Skeletal muscle tissue (tissue), 4 donors: ENCODE results near the gene TPSAB1. TPM values are rescaled to one million over a fixed set of nuclear protein-coding genes. Genes with fewer than 3 reads are reported as not detected.
"Not testable (repeated sequence)": the region's sequence is repeated elsewhere in the genome, so short reads cannot be mapped to it uniquely, and the experiment has no call there.

ENCODE experiments used
- H3K27ac ChIP-seq: one replicate; pipeline ENCODE4 v1.7.0; 2013; ENCODE audit warnings: mild to moderate bottlenecking, low read depth, low read length, inconsistent platforms
- H3K27me3 ChIP-seq, 3 donors: one replicate each; pipeline ENCODE4 v1.7.0; 2013; ENCODE audit warnings: low read length in 3 of 3; ENCODE audit not compliant: control insufficient read depth in 3 of 3, insufficient read depth in 3 of 3
- H3K36me3 ChIP-seq, 3 donors: one replicate each; pipeline ENCODE4 v1.7.0; 2013; ENCODE audit warnings: low read length in 3 of 3; ENCODE audit not compliant: control insufficient read depth in 3 of 3, insufficient read depth in 3 of 3
- H3K4me1 ChIP-seq, 3 donors: one replicate each; pipeline ENCODE4 v1.7.0; 2013; ENCODE audit warnings: low read length in 3 of 3, mild to moderate bottlenecking in 3 of 3; ENCODE audit not compliant: control insufficient read depth in 3 of 3, insufficient read depth in 3 of 3
- H3K4me3 ChIP-seq, 3 donors: one replicate each; pipeline ENCODE4 v1.7.0; 2013; ENCODE audit warnings: low read length in 3 of 3
- H3K9ac ChIP-seq, 3 donors: one replicate each; pipeline ENCODE4 v1.7.0; 2013; ENCODE audit warnings: low read length in 3 of 3, mild to moderate bottlenecking in 3 of 3, moderate library complexity in 2 of 3, low read depth in 1 of 3
- H3K9me3 ChIP-seq, 3 donors: one replicate each; pipeline ENCODE4 v1.7.0; 2013; ENCODE audit warnings: low read length in 3 of 3; ENCODE audit not compliant: control insufficient read depth in 3 of 3
- total RNA-seq: library from RNA; depleted of rRNA; stranded (reverse); fragments of >200 nt; gene quantifications from one replicate; pipeline ENCODE4 v1.2.3, GENCODE V29; 2014
- donor health status: Osteomylitis.

The TPSAB1 gene
- total RNA-seq, 1 donor from 2014 or later: 1.0 TPM

DNA sequence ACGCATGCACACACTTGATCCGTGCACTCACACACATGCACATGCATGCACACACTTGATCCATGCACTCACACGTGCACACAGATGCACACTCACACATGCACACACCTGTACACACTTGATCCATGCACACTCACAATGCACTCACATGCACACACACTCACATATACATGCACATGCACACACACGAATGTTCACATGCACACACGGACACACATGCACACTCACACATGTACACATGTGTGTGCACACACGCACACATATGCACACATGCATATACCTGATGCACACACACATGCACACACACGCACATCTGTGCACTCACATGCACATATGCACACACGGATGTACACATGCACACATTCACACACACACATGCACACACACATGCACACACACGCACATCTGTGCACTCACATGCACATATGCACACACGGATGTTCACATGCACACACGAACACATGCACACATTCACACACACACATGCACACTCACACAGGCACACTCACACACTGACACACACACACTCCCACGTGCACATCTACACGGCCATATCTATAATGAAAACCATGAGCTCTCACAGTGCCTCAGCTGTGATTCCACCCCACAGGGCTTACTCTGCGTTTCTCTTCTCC, 7.5 kb downstream of the TPSAB1 start:
- not testable (repeated sequence) for H3K36me3 ChIP-seq, H3K4me3 ChIP-seq, H3K9ac ChIP-seq, H3K27ac ChIP-seq, H3K4me1 ChIP-seq, H3K9me3 ChIP-seq
- peaks cover 18 to 30% (median 21%) of the 10 kb centered on the region in 3 donors for H3K27me3 ChIP-seq

DNA sequence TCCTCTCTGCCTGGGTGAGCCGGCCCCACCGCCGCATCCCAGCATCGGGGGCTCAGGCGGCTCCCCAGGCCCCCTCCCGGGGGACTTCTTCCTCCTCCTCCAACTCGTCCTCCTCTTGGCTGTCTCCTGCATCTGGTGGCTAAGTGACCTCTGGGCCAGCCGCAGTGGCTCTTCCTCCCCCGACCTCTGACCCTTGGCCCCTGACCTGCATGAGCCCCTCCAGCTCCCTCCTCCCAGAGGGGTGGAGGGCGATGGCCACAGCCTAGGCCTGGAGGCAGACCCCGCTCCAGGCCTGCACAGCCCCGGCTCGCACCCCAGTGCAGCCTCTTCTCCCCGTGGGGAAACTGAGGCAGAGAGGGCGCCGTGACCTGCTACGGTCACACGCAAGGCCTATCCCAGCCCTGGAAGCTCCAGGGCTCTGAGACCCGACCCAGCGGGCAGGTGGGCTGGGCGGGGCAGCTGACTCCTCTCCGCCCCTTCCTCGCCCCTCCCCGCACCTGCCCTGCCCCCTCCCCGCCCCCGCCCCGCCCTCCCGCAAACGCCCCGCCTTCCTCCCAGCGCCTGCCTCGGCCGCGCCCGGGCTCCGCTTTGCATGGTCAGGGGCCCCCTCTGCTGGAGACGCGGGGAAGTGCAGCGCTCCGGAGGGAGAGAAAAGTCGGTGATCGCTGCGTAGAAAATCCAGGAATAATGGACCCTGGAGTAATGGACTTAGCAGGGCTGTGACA, 8.7 kb downstream of the TPSAB1 start:
- H3K27ac ChIP-seq, H3K4me3 ChIP-seq, H3K4me1 ChIP-seq, H3K9me3 ChIP-seq, H3K36me3 ChIP-seq, H3K9ac ChIP-seq: not testable (repeated sequence)
- peaks cover 18 to 25% (median 21%) of the 10 kb centered on the region in 3 donors for H3K27me3 ChIP-seq

GRCh38 chr16:1253701-1254364, 13.3 kb downstream of the TPSAB1 start:
- H3K9me3 ChIP-seq, H3K9ac ChIP-seq, H3K27ac ChIP-seq, H3K4me1 ChIP-seq, H3K36me3 ChIP-seq, H3K4me3 ChIP-seq: not testable (repeated sequence)
- peaks cover 4 to 18% (median 12%) of the 10 kb centered on the region in 3 donors for H3K27me3 ChIP-seq

DNA sequence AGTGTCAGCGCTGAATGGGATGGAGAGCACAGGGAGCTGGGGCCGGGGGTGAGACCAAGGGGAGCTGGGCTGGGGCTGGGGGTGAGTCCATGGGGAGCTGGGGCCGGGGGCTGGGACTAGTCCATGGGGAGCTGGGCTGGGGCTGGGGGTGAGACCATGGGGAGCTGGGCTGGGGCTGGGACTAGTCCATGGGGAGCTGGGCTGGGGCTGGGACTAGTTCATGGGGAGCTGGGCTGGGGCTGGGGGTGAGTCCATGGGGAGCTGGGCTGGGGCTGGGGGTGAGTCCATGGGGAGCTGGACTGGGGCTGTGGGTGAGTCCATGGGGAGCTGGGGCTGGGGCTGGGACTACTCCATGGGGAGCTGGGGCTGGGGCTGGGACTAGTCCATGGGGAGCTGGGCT, 14.3 kb downstream of the TPSAB1 start:
- H3K4me1 ChIP-seq, H3K36me3 ChIP-seq, H3K9ac ChIP-seq, H3K4me3 ChIP-seq, H3K27ac ChIP-seq, H3K9me3 ChIP-seq: not testable (repeated sequence)
- peaks cover 14 to 28% (median 22%) of the 10 kb centered on the region in 3 donors for H3K27me3 ChIP-seq

GRCh38 chr16:1255276-1256122, 15.0 kb downstream of the TPSAB1 start, which contains the start of gene TPSD1:
TSS of gene TPSD1 (plus strand) at chr16:1256069. CDS start at chr16:1256281, 212 bp downstream.
- not testable (repeated sequence) for H3K9me3 ChIP-seq, H3K36me3 ChIP-seq, H3K4me1 ChIP-seq, H3K4me3 ChIP-seq, H3K9ac ChIP-seq, H3K27ac ChIP-seq
- H3K27me3 ChIP-seq: peaks cover 21 to 34% (median 29%) of the 10 kb centered on the region in 3 donors

DNA sequence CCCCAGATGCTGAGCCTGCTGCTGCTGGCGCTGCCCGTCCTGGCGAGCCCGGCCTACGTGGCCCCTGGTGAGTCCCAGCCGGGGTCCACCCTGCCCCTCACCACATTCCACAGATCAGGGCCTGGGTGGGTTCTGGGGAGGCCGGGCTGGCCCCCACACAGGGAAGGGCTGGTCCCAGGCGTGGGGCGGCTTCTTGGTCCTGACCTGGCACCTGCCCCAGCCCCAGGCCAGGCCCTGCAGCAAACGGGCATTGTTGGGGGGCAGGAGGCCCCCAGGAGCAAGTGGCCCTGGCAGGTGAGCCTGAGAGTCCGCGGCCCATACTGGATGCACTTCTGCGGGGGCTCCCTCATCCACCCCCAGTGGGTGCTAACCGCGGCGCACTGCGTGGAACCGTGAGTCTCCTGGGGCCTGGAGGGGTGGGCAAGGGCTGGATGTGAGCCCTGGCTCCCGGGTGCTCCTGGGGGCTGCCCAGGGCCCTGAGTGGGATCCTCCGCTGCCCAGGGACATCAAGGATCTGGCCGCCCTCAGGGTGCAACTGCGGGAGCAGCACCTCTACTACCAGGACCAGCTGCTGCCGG, 15.9 kb downstream of the TPSAB1 start:
- H3K4me1 ChIP-seq, H3K36me3 ChIP-seq, H3K9ac ChIP-seq, H3K27ac ChIP-seq, H3K9me3 ChIP-seq, H3K4me3 ChIP-seq: not testable (repeated sequence)
- H3K27me3 ChIP-seq: peaks cover 28 to 43% (median 37%) of the 10 kb centered on the region in 3 donors

- Histone ChIP-seq H3K36me3 (no peaks in the 10 kb centered on the region), H3K4me3 (no peak overlapping the region), H3K9me3 (no peaks in the 10 kb centered on the region), H3K27me3 (peaks cover 32 to 47% (median 41%) of the 10 kb centered on the region in 3 donors), H3K4me1 (no peaks in the 10 kb centered on the region), H3K27ac (no peak overlapping the region), H3K9ac (no peak overlapping the region)
Observed at GRCh38 chr16:1256874-1257322, 16.4 kb downstream of the TPSAB1 start.

GRCh38 chr16:1257561-1258224, 17.2 kb downstream of the TPSAB1 start:
- Histone ChIP-seq H3K27ac (no peak overlapping the region), H3K4me3 (no peak overlapping the region)

GRCh38 chr16:1258225-1258600, 17.7 kb downstream of the TPSAB1 start:
- no peaks in the 10 kb centered on the region for H3K36me3 ChIP-seq
- no peak overlapping the region for H3K4me3 ChIP-seq
- H3K4me1 ChIP-seq: no peaks in the 10 kb centered on the region
- H3K9ac ChIP-seq: no peak overlapping the region
- H3K9me3 ChIP-seq: no peaks in the 10 kb centered on the region
- no peak overlapping the region for H3K27ac ChIP-seq
- peaks cover 42 to 58% (median 53%) of the 10 kb centered on the region in 3 donors for H3K27me3 ChIP-seq

More at GRCh38 chr16:1257561-1258224, 17.2 kb downstream of the TPSAB1 start:
- Histone ChIP-seq H3K4me1 (no peaks in the 10 kb centered on the region), H3K27me3 (peaks cover 37 to 54% (median 48%) of the 10 kb centered on the region in 3 donors), H3K9me3 (no peaks in the 10 kb centered on the region), H3K36me3 (no peaks in the 10 kb centered on the region), H3K9ac (no peak overlapping the region)
